Measurements from ENCODE around the gene ATRNL1.

Gene ATRNL1

DNA sequence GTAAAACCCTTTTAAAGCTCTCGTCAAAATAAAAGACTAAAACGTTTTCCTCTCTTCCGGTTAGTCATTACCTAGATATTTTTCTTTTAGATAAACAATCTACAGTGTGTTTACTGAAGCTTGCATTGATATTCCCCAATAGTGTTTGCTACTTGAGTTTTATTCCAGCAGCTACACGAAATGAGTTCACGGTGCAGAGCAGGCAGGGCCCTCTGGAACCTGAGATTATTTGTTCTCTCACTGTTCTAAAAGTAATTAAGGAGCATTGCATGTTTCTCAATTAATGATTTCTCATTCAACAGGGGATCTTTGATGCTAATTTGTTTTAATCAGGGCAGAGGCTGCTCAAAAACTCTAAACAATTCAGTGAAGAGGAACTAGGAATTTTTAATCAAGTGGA is 860.1 kb downstream of the ATRNL1 start:
- no peak for TF ChIP-seq LEF1 (IDR thresholded peaks at IDR 0.05; ENCODE audit: borderline replicate concordance)
- TF ChIP-seq SP1 (IDR thresholded peaks at IDR 0.05), result no peak
- TF ChIP-seq BHLHE40 (IDR thresholded peaks at IDR 0.05; ENCODE audit: borderline replicate concordance), result no peak
- TF ChIP-seq FOXM1 (IDR thresholded peaks at IDR 0.05; ENCODE audit: borderline replicate concordance), result no peak
- no peak for TF ChIP-seq HDGF (IDR thresholded peaks at IDR 0.05; ENCODE audit: borderline replicate concordance)
- no peak for TF ChIP-seq FOXA1 (IDR thresholded peaks at IDR 0.05)
- TF ChIP-seq L3MBTL2 (conservative IDR thresholded peaks at IDR 0.05), result no peak
- TF ChIP-seq FOXK2 (IDR thresholded peaks at IDR 0.05), result no peak
- no peak for TF ChIP-seq ELF4 (IDR thresholded peaks at IDR 0.05)
- TF ChIP-seq, protein P1, sequence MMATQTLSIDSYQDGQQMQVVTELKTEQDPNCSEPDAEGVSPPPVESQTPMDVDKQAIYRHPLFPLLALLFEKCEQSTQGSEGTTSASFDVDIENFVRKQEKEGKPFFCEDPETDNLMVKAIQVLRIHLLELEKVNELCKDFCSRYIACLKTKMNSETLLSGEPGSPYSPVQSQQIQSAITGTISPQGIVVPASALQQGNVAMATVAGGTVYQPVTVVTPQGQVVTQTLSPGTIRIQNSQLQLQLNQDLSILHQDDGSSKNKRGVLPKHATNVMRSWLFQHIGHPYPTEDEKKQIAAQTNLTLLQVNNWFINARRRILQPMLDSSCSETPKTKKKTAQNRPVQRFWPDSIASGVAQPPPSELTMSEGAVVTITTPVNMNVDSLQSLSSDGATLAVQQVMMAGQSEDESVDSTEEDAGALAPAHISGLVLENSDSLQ (IDR thresholded peaks at IDR 0.05), result no peak
- TF ChIP-seq SUZ12 (IDR thresholded peaks at IDR 0.05), result no peak
- no peak for TF ChIP-seq TARDBP (IDR thresholded peaks at IDR 0.05)
- no peak for TF ChIP-seq NFRKB (IDR thresholded peaks at IDR 0.05)
- ChIA-PET CTCF (interaction anchor here (0.6 kb wide), 1 partner anchor 10 kb away, joined by 3 read pairs; no protein-coding TSS in a partner anchor), POLR2A (no interaction called here)
- DNase-seq (ENCODE audit: extremely low spot score), result no peak

DNA sequence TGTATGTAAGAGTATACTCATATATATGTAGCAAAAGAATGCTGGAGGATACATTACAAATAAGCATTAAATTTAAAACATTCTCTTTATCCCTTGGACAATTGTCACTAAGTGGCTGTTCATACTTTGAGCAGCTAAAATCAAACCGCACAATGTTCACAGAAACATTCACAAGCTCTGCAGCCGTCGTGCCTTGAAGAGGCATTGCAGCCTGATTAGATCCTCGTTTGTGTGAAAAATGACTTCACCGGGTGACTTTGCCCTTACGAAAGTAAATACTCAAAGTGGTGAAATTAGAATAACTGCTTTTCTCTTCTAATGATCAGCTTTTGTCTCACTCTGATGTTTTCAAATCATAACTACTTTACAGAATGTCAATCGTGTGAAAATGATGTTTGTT is 860.8 kb downstream of the ATRNL1 start:
- ChIA-PET POLR2A (no interaction called here), CTCF (no interaction called here)
- DNase-seq (ENCODE audit: extremely low spot score), result no peak

DNA sequence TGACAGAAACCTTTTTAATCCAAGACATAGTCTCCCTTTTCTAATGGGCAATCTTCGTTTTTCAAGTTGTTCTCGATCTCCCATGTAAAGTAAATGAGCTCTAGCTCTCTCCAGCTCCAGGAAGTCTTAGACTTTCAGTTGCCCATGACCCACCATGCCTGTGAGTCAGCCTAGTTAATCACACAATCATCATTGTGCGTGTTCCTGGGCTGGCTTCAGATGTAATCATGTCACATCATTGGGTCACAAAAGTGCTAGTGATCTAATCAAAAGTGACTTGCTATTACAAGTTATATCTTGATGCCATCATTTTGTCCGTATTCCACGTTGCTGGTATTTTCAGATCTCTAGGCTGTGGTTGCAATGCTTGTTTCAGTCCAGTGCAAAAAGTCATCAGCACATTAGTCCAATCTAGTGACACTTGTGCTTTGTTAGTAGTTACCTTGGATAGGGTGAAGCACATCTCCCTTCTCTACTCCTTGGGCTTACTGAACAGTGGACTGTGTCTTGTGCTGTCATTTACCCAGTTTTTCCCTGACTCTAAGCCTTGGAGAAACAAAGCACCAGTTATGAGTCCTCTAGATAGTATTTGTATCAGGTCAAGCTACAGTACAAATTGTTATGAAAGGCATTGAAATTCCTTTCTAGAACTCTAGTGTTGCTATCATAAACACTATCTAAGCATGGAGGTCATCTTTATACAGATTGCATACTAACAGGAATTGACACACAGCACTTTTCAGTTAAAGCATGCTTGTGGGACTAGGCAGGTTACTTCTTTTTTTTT is 863.3 kb downstream of the ATRNL1 start:
- ChIA-PET POLR2A (no interaction called here), CTCF (interaction anchor here (0.6 kb wide), 1 partner anchor 535 kb away, joined by 4 read pairs; no protein-coding TSS in a partner anchor)
- DNase-seq (ENCODE audit: extremely low spot score), result no peak
- no peak for TF ChIP-seq ARNT (IDR thresholded peaks at IDR 0.05)
- TF ChIP-seq, protein P1 (IDR thresholded peaks at IDR 0.05), result no peak
- TF ChIP-seq CTBP1 (IDR thresholded peaks at IDR 0.05; ENCODE audit: borderline replicate concordance), result no peak
- no peak for TF ChIP-seq FOXA1 (IDR thresholded peaks at IDR 0.05)
- no peak for TF ChIP-seq FOXK2 (IDR thresholded peaks at IDR 0.05)

More for the DNA sequence above, 860.8 kb downstream of the ATRNL1 start:
- TF ChIP-seq BHLHE40 (IDR thresholded peaks at IDR 0.05; ENCODE audit: borderline replicate concordance) (no peak), ARNT (IDR thresholded peaks at IDR 0.05) (no peak), TARDBP (IDR thresholded peaks at IDR 0.05) (no peak), FOXA1 (IDR thresholded peaks at IDR 0.05) (no peak), LEF1 (IDR thresholded peaks at IDR 0.05; ENCODE audit: borderline replicate concordance) (no peak), ZNF384 (IDR thresholded peaks at IDR 0.05) (no peak), CTBP1 (IDR thresholded peaks at IDR 0.05; ENCODE audit: borderline replicate concordance) (no peak), NFRKB (IDR thresholded peaks at IDR 0.05) (no peak), ELF4 (IDR thresholded peaks at IDR 0.05) (no peak), SP1 (IDR thresholded peaks at IDR 0.05) (no peak), L3MBTL2 (conservative IDR thresholded peaks at IDR 0.05) (no peak), SUZ12 (IDR thresholded peaks at IDR 0.05) (no peak), FOXK2 (IDR thresholded peaks at IDR 0.05) (no peak), HDGF (IDR thresholded peaks at IDR 0.05; ENCODE audit: borderline replicate concordance) (no peak)
- TF ChIP-seq, protein P1 (IDR thresholded peaks at IDR 0.05), result no peak

DNA sequence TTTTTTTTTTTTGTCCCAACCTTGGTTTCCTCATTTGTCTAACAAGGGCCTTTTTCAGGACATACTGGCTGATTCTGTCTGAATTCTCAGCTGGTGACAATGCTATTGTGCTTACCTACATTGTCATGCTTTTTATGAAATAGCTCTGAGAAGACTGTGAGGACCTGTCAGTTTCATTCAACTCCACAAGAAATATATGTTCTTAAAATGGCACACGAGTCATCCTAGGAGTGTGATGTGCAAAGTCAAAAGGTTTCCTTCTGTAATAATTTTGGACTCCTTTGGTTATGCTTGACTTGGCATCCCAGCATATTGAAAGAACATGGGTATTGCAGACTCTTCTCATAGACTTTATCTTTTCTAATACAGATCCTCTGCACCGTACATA is 863.8 kb downstream of the ATRNL1 start:
- ChIA-PET CTCF (interaction anchor here (0.6 to 0.7 kb wide), 3 partner anchors 63 to 534 kb away, joined by 3 to 6 read pairs (median 4); no protein-coding TSS in a partner anchor), POLR2A (no interaction called here)
- TF ChIP-seq LEF1 (IDR thresholded peaks at IDR 0.05; ENCODE audit: borderline replicate concordance), result no peak
- TF ChIP-seq CTBP1 (IDR thresholded peaks at IDR 0.05; ENCODE audit: borderline replicate concordance), result no peak
- TF ChIP-seq L3MBTL2 (conservative IDR thresholded peaks at IDR 0.05), result no peak
- TF ChIP-seq HDGF (IDR thresholded peaks at IDR 0.05; ENCODE audit: borderline replicate concordance), result no peak
- TF ChIP-seq ELF4 (IDR thresholded peaks at IDR 0.05), result no peak
- no peak for TF ChIP-seq SP1 (IDR thresholded peaks at IDR 0.05)
- TF ChIP-seq FOXM1 (IDR thresholded peaks at IDR 0.05; ENCODE audit: borderline replicate concordance), result no peak
- TF ChIP-seq ARNT (IDR thresholded peaks at IDR 0.05), result no peak
- no peak for TF ChIP-seq FOXK2 (IDR thresholded peaks at IDR 0.05)
- TF ChIP-seq, protein P1 (IDR thresholded peaks at IDR 0.05), result no peak
- TF ChIP-seq ZNF384 (IDR thresholded peaks at IDR 0.05), result no peak
- TF ChIP-seq SUZ12 (IDR thresholded peaks at IDR 0.05), result no peak
- TF ChIP-seq FOXA1 (IDR thresholded peaks at IDR 0.05), result no peak
- TF ChIP-seq TARDBP (IDR thresholded peaks at IDR 0.05), result no peak
- no peak for DNase-seq (ENCODE audit: extremely low spot score)

DNA sequence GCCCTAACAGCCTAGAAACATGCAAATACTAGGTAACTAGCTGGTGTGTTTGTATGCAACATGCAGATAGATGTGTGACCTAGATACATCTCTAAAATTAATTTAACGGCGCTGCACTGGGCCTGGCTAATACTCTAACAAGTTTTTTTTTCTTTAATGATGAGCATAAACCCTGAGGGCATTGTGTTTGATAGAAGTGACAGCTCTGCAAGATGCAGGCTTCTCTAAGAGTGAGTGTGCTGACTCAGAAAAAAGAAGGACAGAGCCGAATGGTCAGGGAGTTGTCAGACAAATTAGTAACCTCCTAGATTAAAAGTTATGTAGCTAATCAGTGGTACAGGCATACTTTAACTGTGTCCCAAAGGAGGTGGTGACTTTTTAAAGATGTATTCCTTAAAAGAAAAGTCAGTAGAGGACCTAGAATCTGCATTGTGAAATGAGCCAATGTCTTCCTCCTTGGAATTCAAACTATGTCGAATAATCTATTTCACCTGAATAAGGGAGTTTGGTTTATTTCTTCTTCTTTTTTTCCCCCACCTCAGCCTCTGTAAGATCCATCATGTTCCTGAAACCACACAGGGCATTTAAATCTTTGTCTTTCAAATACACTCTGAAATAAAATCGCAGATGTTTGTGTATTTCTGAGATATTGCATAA is 864.7 kb downstream of the ATRNL1 start:
- CTCF ChIA-PET, result interaction anchor here (0.6 to 0.7 kb wide), 3 partner anchors 11 to 377 kb away, joined by 3 to 6 read pairs (median 3); no protein-coding TSS in a partner anchor
- POLR2A ChIA-PET, result no interaction called here
- TF ChIP-seq FOXA1 (IDR thresholded peaks at IDR 0.05) (no peak), ARNT (IDR thresholded peaks at IDR 0.05) (no peak), NFRKB (IDR thresholded peaks at IDR 0.05) (no peak), SP1 (IDR thresholded peaks at IDR 0.05) (no peak), SUZ12 (IDR thresholded peaks at IDR 0.05) (no peak), LEF1 (IDR thresholded peaks at IDR 0.05; ENCODE audit: borderline replicate concordance) (no peak), FOXK2 (IDR thresholded peaks at IDR 0.05) (no peak), L3MBTL2 (conservative IDR thresholded peaks at IDR 0.05) (no peak), BHLHE40 (IDR thresholded peaks at IDR 0.05; ENCODE audit: borderline replicate concordance) (no peak), TARDBP (IDR thresholded peaks at IDR 0.05) (no peak), HDGF (IDR thresholded peaks at IDR 0.05; ENCODE audit: borderline replicate concordance) (no peak), CTBP1 (IDR thresholded peaks at IDR 0.05; ENCODE audit: borderline replicate concordance) (no peak), ZNF384 (IDR thresholded peaks at IDR 0.05) (no peak), FOXM1 (IDR thresholded peaks at IDR 0.05; ENCODE audit: borderline replicate concordance) (no peak), ELF4 (IDR thresholded peaks at IDR 0.05) (no peak)
- TF ChIP-seq, protein P1 (IDR thresholded peaks at IDR 0.05), result no peak
- no peak for DNase-seq (ENCODE audit: extremely low spot score)
